Measurements from ENCODE around the gene INAFM2.

Gene INAFM2

GRCh38 chr15:40358471-40359353 lies 35.2 kb downstream of the INAFM2 start:
- DNase-seq (ENCODE audit: low read depth): no peak
- H3K4me3 ChIP-seq (ENCODE audit: control insufficient read depth, low read depth, low read length): peak overlapping the region; percentile 43
- TF ChIP-seq, protein P1, sequence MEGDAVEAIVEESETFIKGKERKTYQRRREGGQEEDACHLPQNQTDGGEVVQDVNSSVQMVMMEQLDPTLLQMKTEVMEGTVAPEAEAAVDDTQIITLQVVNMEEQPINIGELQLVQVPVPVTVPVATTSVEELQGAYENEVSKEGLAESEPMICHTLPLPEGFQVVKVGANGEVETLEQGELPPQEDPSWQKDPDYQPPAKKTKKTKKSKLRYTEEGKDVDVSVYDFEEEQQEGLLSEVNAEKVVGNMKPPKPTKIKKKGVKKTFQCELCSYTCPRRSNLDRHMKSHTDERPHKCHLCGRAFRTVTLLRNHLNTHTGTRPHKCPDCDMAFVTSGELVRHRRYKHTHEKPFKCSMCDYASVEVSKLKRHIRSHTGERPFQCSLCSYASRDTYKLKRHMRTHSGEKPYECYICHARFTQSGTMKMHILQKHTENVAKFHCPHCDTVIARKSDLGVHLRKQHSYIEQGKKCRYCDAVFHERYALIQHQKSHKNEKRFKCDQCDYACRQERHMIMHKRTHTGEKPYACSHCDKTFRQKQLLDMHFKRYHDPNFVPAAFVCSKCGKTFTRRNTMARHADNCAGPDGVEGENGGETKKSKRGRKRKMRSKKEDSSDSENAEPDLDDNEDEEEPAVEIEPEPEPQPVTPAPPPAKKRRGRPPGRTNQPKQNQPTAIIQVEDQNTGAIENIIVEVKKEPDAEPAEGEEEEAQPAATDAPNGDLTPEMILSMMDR (IDR thresholded peaks at IDR 0.05; ENCODE audit: control insufficient read depth, insufficient read depth, low read depth, low read length, missing control alignments): peak; percentile 12

- no peak overlapping the region for H3K4me3 ChIP-seq (ENCODE audit: control insufficient read depth, low read depth, low read length)
- TF ChIP-seq, protein P1 (IDR thresholded peaks at IDR 0.05; ENCODE audit: control insufficient read depth, insufficient read depth, low read depth, low read length, missing control alignments): no peak
- DNase-seq (ENCODE audit: low read depth): no peak
Observed at GRCh38 chr15:40360015-40360414, 36.5 kb downstream of the INAFM2 start.

DNA sequence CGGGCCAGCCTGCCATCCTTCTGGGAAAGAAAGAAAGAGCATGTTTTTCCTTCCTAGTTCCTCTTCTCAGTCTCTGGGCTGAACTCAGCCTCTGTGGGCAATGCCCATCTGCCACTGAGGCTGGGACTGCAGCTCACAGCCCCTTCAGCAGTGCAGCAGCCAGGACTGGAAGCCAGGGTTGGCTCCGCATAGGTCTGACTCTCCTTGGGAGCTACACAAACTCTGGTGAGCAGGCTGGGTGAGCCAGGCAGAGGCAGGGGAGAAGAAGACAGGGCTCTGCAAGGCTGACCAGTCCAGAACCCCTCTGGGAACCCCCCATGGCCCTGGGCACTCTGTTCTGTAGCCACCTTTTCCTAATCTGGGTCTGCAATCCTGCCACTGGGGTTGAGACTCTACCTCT lies 38.1 kb downstream of the INAFM2 start:
- no peak overlapping the region for H3K4me3 ChIP-seq (ENCODE audit: control insufficient read depth, low read depth, low read length)
- no peak for DNase-seq (ENCODE audit: low read depth)
- TF ChIP-seq, protein P1 (IDR thresholded peaks at IDR 0.05; ENCODE audit: control insufficient read depth, insufficient read depth, low read depth, low read length, missing control alignments): no peak

GRCh38 chr15:40363611-40364010 lies 40.1 kb downstream of the INAFM2 start:
- TF ChIP-seq, protein P1 (IDR thresholded peaks at IDR 0.05; ENCODE audit: control insufficient read depth, insufficient read depth, low read depth, low read length, missing control alignments): no peak
- DNase-seq (ENCODE audit: low read depth): no peak
- H3K4me3 ChIP-seq (ENCODE audit: control insufficient read depth, low read depth, low read length): no peak overlapping the region

- H3K4me3 ChIP-seq (ENCODE audit: control insufficient read depth, low read depth, low read length): no peak overlapping the region
- TF ChIP-seq, protein P1 (IDR thresholded peaks at IDR 0.05; ENCODE audit: control insufficient read depth, insufficient read depth, low read depth, low read length, missing control alignments): no peak
- no peak for DNase-seq (ENCODE audit: low read depth)
Observed at GRCh38 chr15:40364251-40364650, 40.8 kb downstream of the INAFM2 start.

DNA sequence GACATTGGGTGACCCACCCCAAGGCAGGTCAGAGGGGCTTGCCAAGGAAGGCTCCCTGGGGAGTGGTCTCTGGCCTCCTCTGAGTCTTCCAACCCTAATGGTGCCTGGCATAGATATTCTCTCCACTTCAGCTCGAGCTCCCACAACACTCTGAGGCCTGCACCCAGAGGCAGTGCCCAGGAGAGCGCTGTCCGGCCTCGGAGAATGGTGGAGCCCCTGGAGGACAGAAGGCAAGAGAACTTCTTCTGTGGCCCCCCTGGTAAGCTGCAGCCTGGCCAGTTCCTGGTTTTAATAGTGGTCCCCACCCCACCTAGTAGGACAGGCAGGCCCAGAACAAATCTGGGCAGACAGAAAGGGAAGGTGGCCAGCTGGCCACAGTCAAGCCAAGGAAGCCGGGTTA lies 41.5 kb downstream of the INAFM2 start:
- TF ChIP-seq, protein P1 (IDR thresholded peaks at IDR 0.05; ENCODE audit: control insufficient read depth, insufficient read depth, low read depth, low read length, missing control alignments): no peak
- DNase-seq (ENCODE audit: low read depth): no peak
- H3K4me3 ChIP-seq (ENCODE audit: control insufficient read depth, low read depth, low read length): no peak overlapping the region
